ENCODE data around the gene TMEM9. TPM values are rescaled to one million over a fixed set of nuclear protein-coding genes. Genes with fewer than 3 reads are reported as not detected.

The TMEM9 gene
- total and polyA plus RNA-seq, 2 experiments from 2014 or later: 99.4 to 104 TPM

- no peak overlapping the region for H2AFZ ChIP-seq
- H3K27ac ChIP-seq: no peak overlapping the region
- H4K20me1 ChIP-seq (ENCODE audit: insufficient read depth, poor library complexity, severe bottlenecking): no peaks in the 10 kb centered on the region
- no peak for DNase-seq (ENCODE audit: low spot score)
- H3K9me3 ChIP-seq (ENCODE audit: low read depth): no peaks in the 10 kb centered on the region
- H3K79me2 ChIP-seq: no peaks in the 10 kb centered on the region
- no peak overlapping the region for H3K4me2 ChIP-seq
- H3K9me2 ChIP-seq (replicated peaks; ENCODE audit: insufficient read depth): no peaks in the 10 kb centered on the region
- H3K4me1 ChIP-seq (ENCODE audit: insufficient read depth): no peaks in the 10 kb centered on the region
- WGBS (ENCODE audit: low lambda C conversion rate, missing lambda C conversion rate): 96% methylated on average over 3 of the region's 3 CpGs
- H3K4me3 ChIP-seq: no peak overlapping the region
- H3K27me3 ChIP-seq: peaks cover 16% of the 10 kb centered on the region
- TF ChIP-seq EZH2 (IDR thresholded peaks at IDR 0.05; ENCODE audit: borderline replicate concordance) (no peak), EZH2phosphoT487 (IDR thresholded peaks at IDR 0.05; ENCODE audit: low read depth, severe bottlenecking, unreplicated experiment) (no peak), CTCF (IDR thresholded peaks at IDR 0.05; ENCODE audit: poor library complexity) (no peak)
- no peaks in the 10 kb centered on the region for H3K36me3 ChIP-seq (replicated peaks; ENCODE audit: insufficient read depth, low read depth)
Observed at GRCh38 chr1:201112926-201113325, 41.3 kb downstream of the TMEM9 start.

DNA sequence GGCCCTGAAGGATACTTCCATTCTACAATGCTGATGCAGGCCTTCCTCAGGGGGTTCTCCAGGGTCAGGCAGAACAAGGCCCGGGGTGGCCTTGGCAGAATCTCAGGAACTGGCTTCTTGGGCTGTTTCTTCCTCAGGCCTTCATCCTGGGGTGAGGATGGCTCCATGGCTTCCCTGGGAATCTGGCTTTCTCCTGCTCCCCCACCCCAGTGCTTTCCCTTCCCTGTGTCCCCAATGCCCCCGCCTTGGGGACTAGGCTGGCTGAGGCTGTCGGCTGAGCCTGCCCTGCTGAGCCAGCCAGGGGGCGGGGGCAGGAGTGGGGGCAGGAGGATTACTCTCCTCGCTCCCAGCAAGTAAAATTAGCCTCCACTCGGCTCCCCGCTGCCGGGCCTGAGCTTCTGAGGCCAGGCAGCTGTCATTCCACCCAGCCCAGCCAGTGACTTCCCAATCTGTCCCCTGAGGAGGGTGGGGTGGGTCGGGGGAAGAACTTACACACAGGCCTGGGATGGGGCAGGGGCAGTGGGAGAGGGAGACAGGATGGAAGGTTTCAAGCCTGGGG lies 42.0 kb downstream of the TMEM9 start, which contains the start of gene CACNA1S:
Gene CACNA1S, minus strand, starts transcription at position 254 of the 559 bp plus-strand sequence. Its CDS starts 87 bp downstream, at position 167.
- H4K20me1 ChIP-seq (ENCODE audit: insufficient read depth, poor library complexity, severe bottlenecking): no peaks in the 10 kb centered on the region
- H3K9me2 ChIP-seq (replicated peaks; ENCODE audit: insufficient read depth): no peaks in the 10 kb centered on the region
- H3K4me3 ChIP-seq: no peak within 1 kb of the TSS
- no peaks in the 10 kb centered on the region for H3K9me3 ChIP-seq (ENCODE audit: low read depth)
- H3K79me2 ChIP-seq: no peaks in the 10 kb centered on the region
- H2AFZ ChIP-seq: no peak within 1 kb of the TSS
- no peak for DNase-seq (ENCODE audit: low spot score)
- H3K27ac ChIP-seq: no peak within 1 kb of the TSS
- H3K36me3 ChIP-seq (replicated peaks; ENCODE audit: insufficient read depth, low read depth): no peaks in the 10 kb centered on the region
- 70% methylated on average over 8 of the region's 9 CpGs for WGBS (ENCODE audit: low lambda C conversion rate, missing lambda C conversion rate)
- H3K4me1 ChIP-seq (ENCODE audit: insufficient read depth): no peaks in the 10 kb centered on the region
- H3K27me3 ChIP-seq: peaks cover 16% of the 10 kb centered on the region
- no peak for TF ChIP-seq EZH2 (IDR thresholded peaks at IDR 0.05; ENCODE audit: borderline replicate concordance)
- no peak for TF ChIP-seq CTCF (IDR thresholded peaks at IDR 0.05; ENCODE audit: poor library complexity)
- H3K4me2 ChIP-seq: no peak within 1 kb of the TSS

DNA sequence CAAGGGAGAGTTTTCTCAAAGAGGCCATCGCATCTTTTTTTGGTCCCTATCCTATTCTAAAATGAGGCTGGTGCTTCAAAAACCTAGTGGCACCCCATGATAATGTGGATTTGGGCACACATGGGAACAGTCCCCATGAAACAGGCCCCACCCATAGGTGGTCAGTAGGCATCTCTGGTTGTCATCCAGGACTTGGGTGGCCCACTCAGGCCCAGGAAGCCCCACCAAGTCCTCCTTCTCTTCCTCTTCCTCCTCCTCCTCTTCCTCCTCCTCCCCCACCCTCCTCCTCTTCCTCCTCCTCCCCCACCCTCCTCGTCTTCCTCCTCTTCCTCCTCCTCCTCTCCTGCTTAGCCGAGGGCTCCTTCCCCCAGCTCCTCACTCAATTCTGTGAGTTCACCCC lies 42.6 kb downstream of the TMEM9 start:
- H3K36me3 ChIP-seq (replicated peaks; ENCODE audit: insufficient read depth, low read depth): no peaks in the 10 kb centered on the region
- no peaks in the 10 kb centered on the region for H3K4me1 ChIP-seq (ENCODE audit: insufficient read depth)
- DNase-seq (ENCODE audit: low spot score): no peak
- no peaks in the 10 kb centered on the region for H3K9me2 ChIP-seq (replicated peaks; ENCODE audit: insufficient read depth)
- no peaks in the 10 kb centered on the region for H3K9me3 ChIP-seq (ENCODE audit: low read depth)
- no peak overlapping the region for H3K4me2 ChIP-seq
- peaks cover 16% of the 10 kb centered on the region for H3K27me3 ChIP-seq
- H3K79me2 ChIP-seq: no peaks in the 10 kb centered on the region
- WGBS (ENCODE audit: low lambda C conversion rate, missing lambda C conversion rate): 100% methylated on average over 2 of the region's 3 CpGs
- no peak overlapping the region for H3K4me3 ChIP-seq
- H2AFZ ChIP-seq: no peak overlapping the region
- TF ChIP-seq EZH2phosphoT487 (IDR thresholded peaks at IDR 0.05; ENCODE audit: low read depth, severe bottlenecking, unreplicated experiment): no peak
- TF ChIP-seq CTCF (IDR thresholded peaks at IDR 0.05; ENCODE audit: poor library complexity): no peak
- TF ChIP-seq EZH2 (IDR thresholded peaks at IDR 0.05; ENCODE audit: borderline replicate concordance): no peak
- H3K27ac ChIP-seq: no peak overlapping the region
- H4K20me1 ChIP-seq (ENCODE audit: insufficient read depth, poor library complexity, severe bottlenecking): no peaks in the 10 kb centered on the region
